GM21526 (cell line): ENCODE data around the gene ZNF500.

Experiments used
- ATAC-seq: cut with Tn5 transposase; IDR thresholded peaks from one replicate; pipeline ENCODE4 v1.9.1; 2021; ENCODE audit warnings: moderate library complexity; ENCODE audit not compliant: unreplicated experiment, low FRiP score

ZNF500 gene

GRCh38 chr16:4713663-4714501 is 53.1 kb downstream of the ZNF500 start:
- no peak for ATAC-seq

DNA sequence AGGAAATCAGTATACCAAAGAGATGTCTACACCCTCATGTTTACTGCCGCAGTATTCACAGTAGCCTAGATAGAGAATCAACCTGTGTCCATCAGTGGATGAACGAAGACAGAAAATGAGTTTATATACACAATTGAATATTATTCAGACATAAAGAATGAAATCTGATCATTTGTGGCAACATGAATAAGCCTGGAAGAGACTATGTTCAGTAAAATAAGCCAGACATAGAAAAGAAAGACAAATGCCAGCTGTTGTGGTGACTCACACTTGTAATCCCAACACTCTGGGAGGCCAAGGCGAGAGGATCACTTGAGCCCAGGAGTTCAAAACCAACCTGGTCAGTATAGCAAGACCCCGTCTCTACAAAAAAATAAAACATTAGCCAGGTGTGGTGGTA is 57.5 kb downstream of the ZNF500 start:
- ATAC-seq, result no peak

DNA sequence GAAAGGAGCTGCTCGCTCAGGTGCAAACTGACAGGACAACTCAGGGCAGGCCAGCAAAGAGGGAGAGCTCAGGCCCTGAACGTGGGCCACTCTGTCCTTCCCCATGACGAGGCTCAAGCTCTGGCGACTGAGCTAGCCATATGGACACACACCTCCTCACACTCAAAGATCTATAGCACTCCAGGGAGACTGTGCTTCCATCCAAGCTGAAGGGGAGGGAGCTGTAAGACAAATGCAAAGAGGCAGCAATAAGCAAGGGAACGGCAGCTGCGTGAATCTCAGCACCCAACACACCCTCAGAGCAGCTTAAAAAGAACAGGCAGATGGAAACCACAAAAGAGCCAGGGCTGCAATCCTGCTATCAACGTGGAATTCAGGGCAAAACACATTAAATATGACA is 60.1 kb downstream of the ZNF500 start:
- no peak for ATAC-seq

- ATAC-seq, result no peak
Measured at GRCh38 chr16:4704913-4705312, 62.0 kb downstream of the ZNF500 start.

- no peak for ATAC-seq
Measured at GRCh38 chr16:4704491-4704890, 62.5 kb downstream of the ZNF500 start.

GRCh38 chr16:4703906-4704305 is 63.1 kb downstream of the ZNF500 start:
- no peak for ATAC-seq

DNA sequence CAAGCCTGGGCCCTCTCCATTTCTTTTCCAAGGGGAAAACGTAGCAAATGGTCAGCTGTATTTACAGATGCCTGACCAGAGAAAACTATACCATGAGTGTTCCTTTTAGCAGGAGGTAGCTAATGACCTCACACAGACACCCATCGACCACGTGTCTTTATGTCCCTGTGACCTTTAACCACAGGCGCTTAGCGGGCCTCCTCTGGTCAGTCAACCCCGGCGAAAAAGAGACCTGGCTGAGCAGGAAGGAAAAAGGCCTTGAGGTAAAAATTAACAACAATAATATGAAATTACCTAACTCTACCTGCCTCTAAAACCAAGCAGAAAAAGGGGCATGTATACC is 64.5 kb downstream of the ZNF500 start:
- ATAC-seq, result no peak

DNA sequence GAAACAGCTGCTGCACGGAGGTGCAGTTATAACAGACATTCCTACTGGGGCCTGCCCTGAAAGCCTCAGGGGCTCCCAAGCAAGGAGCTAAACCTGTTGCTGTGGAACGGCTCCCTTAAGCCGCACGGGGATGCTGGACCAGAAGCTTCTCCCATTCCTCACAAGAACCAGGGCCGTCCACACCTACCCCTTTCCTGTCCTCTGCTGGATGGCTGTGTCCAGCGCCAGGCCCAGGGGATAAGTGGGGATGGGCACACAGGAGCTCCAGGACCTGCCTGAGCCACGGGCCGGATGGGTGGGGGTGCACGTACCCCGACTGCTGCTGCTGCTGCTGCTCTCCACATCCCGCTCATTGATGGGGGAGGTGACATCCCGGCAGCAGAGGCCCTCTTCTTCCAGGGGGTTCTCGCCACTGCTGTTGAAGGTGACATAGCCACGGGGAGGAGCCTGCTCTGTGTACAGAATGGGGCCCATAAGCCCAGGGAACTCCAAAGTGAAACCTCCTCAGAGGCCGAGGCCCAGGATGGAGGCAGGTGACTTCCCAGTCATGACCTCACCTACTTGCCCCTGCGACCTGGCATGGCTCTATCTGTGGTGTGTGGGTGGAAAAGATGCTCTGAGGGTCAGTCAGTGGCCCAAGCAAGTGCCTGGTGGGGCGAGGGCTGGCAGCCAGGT is 65.0 kb downstream of the ZNF500 start:
- no peak for ATAC-seq

GRCh38 chr16:4700997-4701743 is 65.8 kb downstream of the ZNF500 start:
- no peak for ATAC-seq

- ATAC-seq, result no peak
Measured at GRCh38 chr16:4700380-4700996, 66.5 kb downstream of the ZNF500 start.

GRCh38 chr16:4699046-4699556 is 67.9 kb downstream of the ZNF500 start:
- no peak for ATAC-seq

GRCh38 chr16:4698321-4699045 is 68.5 kb downstream of the ZNF500 start:
- ATAC-seq, result no peak
